AG04450 (cell line): ENCODE results near the gene ABCD3. TPM values are rescaled to one million over a fixed set of nuclear protein-coding genes. Genes with fewer than 3 reads are reported as not detected.

Source experiments
- CTCF ChIA-PET: fragments of 300-600, 350-600 bp; formaldehyde crosslinking; extraction: SDS; loops from one replicate; lab custom pipeline; 2022; ENCODE audit warnings: antibody characterized with exemption, inconsistent platforms; lab: Charles Lee
- POLR2A ChIA-PET: fragments of 350-600 bp; formaldehyde crosslinking; extraction: SDS; loops from one replicate; lab custom pipeline; 2021; ENCODE audit warnings: antibody characterized with exemption, inconsistent platforms; lab: Yijun Ruan, JAX
- DNase-seq: peaks from one replicate; pipeline ENCODE4 v3.0.0-alpha.2; 2011; ENCODE audit warnings: low read depth, low spot score
- H3K27ac ChIP-seq: one replicate; pipeline ENCODE4 v1.5.1; 2012; ENCODE audit warnings: low read depth, low read length, control low read depth
- H3K27me3 ChIP-seq: one replicate; pipeline ENCODE4 v1.6.0; 2012; ENCODE audit warnings: low read length; ENCODE audit not compliant: control insufficient read depth, insufficient read depth
- H3K4me3 ChIP-seq: 2 replicates; pipeline ENCODE4 v1.5.1; 2011; ENCODE audit warnings: mild to moderate bottlenecking, low read depth, low read length, control low read depth
- H3K9me3 ChIP-seq: 2 replicates; pipeline ENCODE4 v1.5.1; 2012; ENCODE audit warnings: low read length; ENCODE audit not compliant: control insufficient read depth, insufficient read depth
- polyA plus RNA-seq: library from polyadenylated mRNA; depleted of rRNA; stranded (reverse); fragments of >200 nt; gene quantifications from 2 replicates; pipeline ENCODE4 v1.2.3, GENCODE V29; 2011
- TF ChIP-seq, protein P1 (sequence below): IDR thresholded peaks from 2 replicates; pipeline ENCODE4 v1.5.1; 2011; ENCODE audit warnings: low read depth, low read length, control low read depth, inconsistent platforms

Gene ABCD3
- polyA plus RNA-seq, 1 experiment, result 34.0 TPM

DNA sequence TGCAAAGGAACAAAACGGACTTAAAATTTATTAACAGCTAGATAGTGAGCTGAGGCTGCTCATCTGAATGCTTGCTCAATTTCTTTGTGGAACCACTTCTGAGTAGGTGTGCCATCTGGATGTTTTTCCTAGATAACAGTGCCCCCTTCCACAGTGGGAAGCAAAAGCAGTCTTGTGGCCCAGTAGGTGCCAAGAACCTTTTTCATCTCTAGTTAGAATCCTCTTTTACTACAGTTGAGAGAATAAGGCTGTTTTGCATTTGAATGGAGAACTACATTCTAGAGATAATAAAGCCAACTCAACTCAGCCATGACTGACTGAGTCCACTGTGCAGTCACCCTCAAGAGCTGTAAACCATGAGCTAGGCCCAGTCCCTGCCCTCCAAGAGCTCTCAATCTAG, 110.1 kb downstream of the ABCD3 start:
- POLR2A ChIA-PET, result interaction anchor here (0.6 to 2.4 kb wide), 5 partner anchors 12 to 312 kb away, joined by 3 to 9 read pairs (median 6); partner anchors contain the start of gene F3
- no peak overlapping the region for H3K4me3 ChIP-seq
- no peaks in the 10 kb centered on the region for H3K9me3 ChIP-seq
- H3K27me3 ChIP-seq, result no peaks in the 10 kb centered on the region
- H3K27ac ChIP-seq, result no peak overlapping the region
- TF ChIP-seq, protein P1, sequence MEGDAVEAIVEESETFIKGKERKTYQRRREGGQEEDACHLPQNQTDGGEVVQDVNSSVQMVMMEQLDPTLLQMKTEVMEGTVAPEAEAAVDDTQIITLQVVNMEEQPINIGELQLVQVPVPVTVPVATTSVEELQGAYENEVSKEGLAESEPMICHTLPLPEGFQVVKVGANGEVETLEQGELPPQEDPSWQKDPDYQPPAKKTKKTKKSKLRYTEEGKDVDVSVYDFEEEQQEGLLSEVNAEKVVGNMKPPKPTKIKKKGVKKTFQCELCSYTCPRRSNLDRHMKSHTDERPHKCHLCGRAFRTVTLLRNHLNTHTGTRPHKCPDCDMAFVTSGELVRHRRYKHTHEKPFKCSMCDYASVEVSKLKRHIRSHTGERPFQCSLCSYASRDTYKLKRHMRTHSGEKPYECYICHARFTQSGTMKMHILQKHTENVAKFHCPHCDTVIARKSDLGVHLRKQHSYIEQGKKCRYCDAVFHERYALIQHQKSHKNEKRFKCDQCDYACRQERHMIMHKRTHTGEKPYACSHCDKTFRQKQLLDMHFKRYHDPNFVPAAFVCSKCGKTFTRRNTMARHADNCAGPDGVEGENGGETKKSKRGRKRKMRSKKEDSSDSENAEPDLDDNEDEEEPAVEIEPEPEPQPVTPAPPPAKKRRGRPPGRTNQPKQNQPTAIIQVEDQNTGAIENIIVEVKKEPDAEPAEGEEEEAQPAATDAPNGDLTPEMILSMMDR, result 0 out of 2 replicates have a peak, but pooled peaks have one; percentile 0
- CTCF ChIA-PET, result interaction anchor here (0.8 to 2.4 kb wide), 6 partner anchors 14 to 503 kb away, joined by 3 to 19 read pairs (median 4); no protein-coding TSS in a partner anchor
- DNase-seq, result no peak

DNA sequence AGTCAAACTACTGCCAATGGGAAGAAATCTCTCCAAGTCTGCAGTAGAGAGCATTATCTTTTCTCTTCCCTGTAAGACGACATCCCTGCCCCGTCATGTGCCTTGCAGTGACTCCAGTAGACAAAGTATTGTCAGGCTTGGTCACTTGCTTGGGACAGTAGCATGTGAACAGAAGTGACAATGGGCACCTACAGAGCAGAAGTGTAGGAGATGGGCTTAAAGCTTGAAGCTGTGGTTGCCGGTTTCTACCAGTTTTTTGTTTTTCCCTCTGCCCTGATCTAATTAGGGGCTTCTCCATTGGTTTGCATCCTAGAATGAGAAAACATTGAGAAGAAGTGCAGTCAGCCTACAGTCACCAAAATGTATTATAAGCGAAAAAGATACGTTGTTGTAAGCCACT, 110.6 kb downstream of the ABCD3 start:
- TF ChIP-seq, protein P1, result no peak
- no peak for DNase-seq
- CTCF ChIA-PET, result interaction anchor here (0.8 to 2.3 kb wide), 9 partner anchors 8 to 513 kb away, joined by 3 to 19 read pairs (median 3); no protein-coding TSS in a partner anchor
- no peak overlapping the region for H3K4me3 ChIP-seq
- H3K9me3 ChIP-seq, result no peaks in the 10 kb centered on the region
- POLR2A ChIA-PET, result interaction anchor here (0.6 to 2.4 kb wide), 4 partner anchors 11 to 311 kb away, joined by 3 to 9 read pairs (median 6); partner anchors contain the start of gene F3
- H3K27ac ChIP-seq, result peak overlapping the region; percentile 41
- no peaks in the 10 kb centered on the region for H3K27me3 ChIP-seq

DNA sequence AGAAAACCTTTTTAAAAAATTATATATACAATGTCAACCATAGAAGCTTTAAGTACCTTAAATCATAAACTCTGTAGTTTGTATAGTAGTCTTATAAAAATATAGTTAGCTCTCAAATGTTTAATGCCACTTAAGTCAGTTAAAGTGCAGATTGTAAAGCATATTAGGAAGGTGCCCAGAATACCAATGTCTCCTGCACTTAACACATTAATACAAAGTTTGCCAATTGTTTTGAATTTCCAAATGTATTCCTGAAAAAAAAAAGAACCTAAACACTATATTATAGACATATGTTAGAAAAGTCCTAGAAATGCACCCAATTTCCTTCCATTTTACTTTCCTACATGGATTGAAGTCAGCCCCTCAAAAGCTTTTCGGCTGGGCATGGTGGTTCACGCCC, 111.2 kb downstream of the ABCD3 start:
- POLR2A ChIA-PET, result interaction anchor here (0.7 to 2.4 kb wide), 2 partner anchors 12 to 94 kb away, joined by 9 to 10 read pairs; partner anchors contain the start of gene F3

DNA sequence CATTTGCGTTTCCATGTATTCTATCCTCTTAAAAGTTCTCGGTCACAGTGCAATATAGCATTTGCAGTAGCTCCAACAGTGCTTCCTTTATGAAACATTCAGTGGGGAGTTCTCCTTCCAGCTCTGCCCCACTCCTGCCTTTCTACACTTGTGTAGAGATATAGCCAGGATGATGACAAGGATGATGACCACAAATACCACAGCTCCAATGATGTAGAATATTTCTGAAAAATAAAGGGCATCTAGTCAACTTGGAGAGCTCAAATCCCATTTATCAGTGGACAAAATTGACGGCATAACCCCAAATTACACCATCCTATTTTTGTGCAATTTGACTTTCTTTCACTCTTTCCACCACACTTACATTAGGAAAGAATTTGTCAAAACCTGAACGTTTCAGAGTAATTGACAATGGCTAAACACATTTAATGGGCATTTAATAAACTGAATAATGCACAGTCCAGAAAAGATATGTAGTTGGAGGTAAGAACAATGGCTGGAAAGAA, 112.2 kb downstream of the ABCD3 start:
- POLR2A ChIA-PET, result interaction anchor here (0.6 to 1.6 kb wide), 4 partner anchors 10 to 316 kb away, joined by 3 to 4 read pairs (median 3); partner anchors contain the start of gene F3
- no peaks in the 10 kb centered on the region for H3K27me3 ChIP-seq
- no peak for DNase-seq
- CTCF ChIA-PET, result interaction anchor here (0.6 to 1.6 kb wide), 3 partner anchors 16 to 275 kb away, joined by 3 to 8 read pairs (median 5); no protein-coding TSS in a partner anchor
- H3K27ac ChIP-seq, result no peak overlapping the region
- TF ChIP-seq, protein P1, result no peak
- H3K9me3 ChIP-seq, result no peaks in the 10 kb centered on the region
- H3K4me3 ChIP-seq, result no peak overlapping the region

More for the DNA sequence above, 111.2 kb downstream of the ABCD3 start:
- CTCF ChIA-PET, result interaction anchor here (0.9 to 1.3 kb wide), 6 partner anchors 8 to 512 kb away, joined by 3 read pairs; no protein-coding TSS in a partner anchor
- TF ChIP-seq, protein P1, result no peak
- DNase-seq, result no peak
- Histone ChIP-seq H3K9me3 (no peaks in the 10 kb centered on the region), H3K27me3 (no peaks in the 10 kb centered on the region), H3K27ac (no peak overlapping the region), H3K4me3 (no peak overlapping the region)

DNA sequence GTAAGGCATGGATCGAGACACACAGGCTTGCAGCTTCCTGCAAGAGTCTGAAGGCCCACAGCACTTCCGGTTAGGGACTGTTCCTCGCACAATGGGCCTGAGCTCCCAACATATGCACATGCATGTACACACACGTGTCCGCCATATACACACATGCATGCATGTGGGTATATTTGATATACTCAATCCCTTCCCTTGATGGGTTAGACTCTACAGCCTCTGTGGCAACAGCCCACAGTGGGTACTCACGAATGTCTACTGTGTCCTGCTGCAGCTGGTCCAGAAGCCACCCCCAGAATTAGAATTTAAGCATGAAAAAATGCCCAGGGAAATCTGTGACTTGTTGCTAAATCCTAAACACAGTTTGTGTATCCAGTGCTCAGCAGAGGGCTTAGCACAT, 113.5 kb downstream of the ABCD3 start:
- no peak overlapping the region for H3K4me3 ChIP-seq
- DNase-seq, result no peak
- CTCF ChIA-PET, result interaction anchor here (1.5 kb wide), 1 partner anchor 274 kb away, joined by 8 read pairs; no protein-coding TSS in a partner anchor
- H3K27me3 ChIP-seq, result no peaks in the 10 kb centered on the region
- TF ChIP-seq, protein P1, result no peak
- POLR2A ChIA-PET, result interaction anchor here (1.0 kb wide), 1 partner anchor 10 kb away, joined by 5 read pairs; the partner anchor contains the start of gene F3
- no peak overlapping the region for H3K27ac ChIP-seq
- no peaks in the 10 kb centered on the region for H3K9me3 ChIP-seq
